ENCODE data around the gene PWWP2B. TPM values are rescaled to one million over a fixed set of nuclear protein-coding genes. Genes with fewer than 3 reads are reported as not detected.

Gene PWWP2B
- total RNA-seq, 1 experiment from 2014 or later = 12.2 TPM

DNA sequence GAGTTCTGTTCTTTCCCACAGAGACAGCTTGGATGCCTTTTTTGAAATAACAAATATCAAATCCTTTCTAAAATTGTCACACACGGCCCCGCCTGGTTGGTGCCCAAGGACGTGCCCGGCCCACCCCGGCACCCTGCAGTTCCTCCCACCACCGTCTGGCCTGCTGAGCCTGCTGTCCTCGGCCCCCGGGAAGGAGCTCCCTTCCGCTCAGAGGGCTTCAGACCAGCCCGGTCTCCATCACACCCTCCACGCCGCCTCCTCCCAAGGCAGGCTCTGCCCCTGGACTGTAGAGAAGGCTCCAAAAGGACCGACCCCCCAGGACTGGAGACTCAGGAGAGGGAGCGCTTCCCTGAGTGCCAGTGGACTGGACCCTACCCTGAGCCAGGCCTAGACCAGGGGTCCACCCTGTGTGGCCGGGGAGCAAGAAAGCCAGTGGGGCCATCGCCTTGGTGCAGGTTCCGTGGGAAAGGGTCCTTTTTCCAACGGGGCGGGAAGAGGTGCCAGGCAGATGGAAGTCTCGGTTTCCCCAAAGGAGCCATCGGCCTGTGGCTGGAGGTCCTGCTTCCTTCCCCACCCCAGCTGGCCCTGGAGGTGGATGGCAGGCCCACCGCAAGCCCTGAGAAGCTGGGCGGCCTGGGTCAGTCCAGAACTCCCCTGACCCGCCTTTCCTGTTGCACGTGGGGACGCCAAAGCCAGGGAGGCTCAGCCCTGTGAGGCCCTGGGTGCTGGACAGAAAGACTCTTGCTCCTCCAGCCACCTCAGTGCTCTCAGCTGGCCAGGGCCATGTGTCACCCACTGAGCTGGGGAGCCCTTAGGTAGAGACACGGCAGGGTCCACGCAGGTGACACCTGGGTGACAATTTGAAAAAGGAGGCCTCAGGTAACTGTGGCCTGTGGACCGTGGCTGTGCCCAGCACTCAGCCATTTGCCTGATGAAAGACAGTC lies 69.8 kb downstream of the PWWP2B start:
- no peaks in the 10 kb centered on the region for H3K36me3 Mint-ChIP-seq
- H3K27me3 Mint-ChIP-seq (ENCODE audit: low read depth) = no peaks in the 10 kb centered on the region; the same call in 1 of the 2 replicates
- no peak overlapping the region for H3K27ac Mint-ChIP-seq
- no peak overlapping the region; the same call in 1 of the 2 replicates for H3K4me3 Mint-ChIP-seq
- H3K4me1 Mint-ChIP-seq = peaks cover 5% of the 10 kb centered on the region
- ChIA-PET POLR2A (no interaction called here), CTCF (interaction anchor here (0.9 to 2.5 kb wide), 9 partner anchors 8 to 168 kb away, joined by 3 to 12 read pairs (median 3); no protein-coding TSS in a partner anchor)
- TF ChIP-seq, protein P1, sequence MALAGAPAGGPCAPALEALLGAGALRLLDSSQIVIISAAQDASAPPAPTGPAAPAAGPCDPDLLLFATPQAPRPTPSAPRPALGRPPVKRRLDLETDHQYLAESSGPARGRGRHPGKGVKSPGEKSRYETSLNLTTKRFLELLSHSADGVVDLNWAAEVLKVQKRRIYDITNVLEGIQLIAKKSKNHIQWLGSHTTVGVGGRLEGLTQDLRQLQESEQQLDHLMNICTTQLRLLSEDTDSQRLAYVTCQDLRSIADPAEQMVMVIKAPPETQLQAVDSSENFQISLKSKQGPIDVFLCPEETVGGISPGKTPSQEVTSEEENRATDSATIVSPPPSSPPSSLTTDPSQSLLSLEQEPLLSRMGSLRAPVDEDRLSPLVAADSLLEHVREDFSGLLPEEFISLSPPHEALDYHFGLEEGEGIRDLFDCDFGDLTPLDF (CRISPR knock-in tag; IDR thresholded peaks at IDR 0.05) = no peak
- no peak for TF ChIP-seq ZNF416 (CRISPR knock-in tag; IDR thresholded peaks at IDR 0.05)
- no peak for TF ChIP-seq RORB (CRISPR knock-in tag; IDR thresholded peaks at IDR 0.05)
- TF ChIP-seq JAZF1 (CRISPR knock-in tag; IDR thresholded peaks at IDR 0.05) = no peak
- no peak for TF ChIP-seq NFATC4 (CRISPR knock-in tag; IDR thresholded peaks at IDR 0.05)
- TF ChIP-seq SOX15 (CRISPR knock-in tag; IDR thresholded peaks at IDR 0.05) = no peak
- no peak for TF ChIP-seq SP1 (CRISPR knock-in tag; conservative IDR thresholded peaks at IDR 0.05)
- no peak for TF ChIP-seq ZNF232 (CRISPR knock-in tag; IDR thresholded peaks at IDR 0.05)
- TF ChIP-seq MYBL2 (CRISPR knock-in tag; IDR thresholded peaks at IDR 0.05) = no peak
- TF ChIP-seq, protein P2, sequence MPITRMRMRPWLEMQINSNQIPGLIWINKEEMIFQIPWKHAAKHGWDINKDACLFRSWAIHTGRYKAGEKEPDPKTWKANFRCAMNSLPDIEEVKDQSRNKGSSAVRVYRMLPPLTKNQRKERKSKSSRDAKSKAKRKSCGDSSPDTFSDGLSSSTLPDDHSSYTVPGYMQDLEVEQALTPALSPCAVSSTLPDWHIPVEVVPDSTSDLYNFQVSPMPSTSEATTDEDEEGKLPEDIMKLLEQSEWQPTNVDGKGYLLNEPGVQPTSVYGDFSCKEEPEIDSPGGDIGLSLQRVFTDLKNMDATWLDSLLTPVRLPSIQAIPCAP (CRISPR knock-in tag; IDR thresholded peaks at IDR 0.05) = no peak
- TF ChIP-seq KAT7 (CRISPR knock-in tag; IDR thresholded peaks at IDR 0.05; ENCODE audit: borderline replicate concordance) = no peak
- no peak for TF ChIP-seq IRF2 (CRISPR knock-in tag; IDR thresholded peaks at IDR 0.05; ENCODE audit: borderline replicate concordance, low read depth)
- ATAC-seq (no peak), DNase-seq (ENCODE audit: low spot score) (peak; percentile 9)
- no peaks in the 10 kb centered on the region for H3K9me3 Mint-ChIP-seq

Other genes with a start within 250 kb of the PWWP2B start
- gene DPYSL4, start 210.3 kb upstream of the PWWP2B start, total RNA-seq (2021) = 16.8 to 18.1 TPM (median 17.0 TPM) in 3 replicates
- 20.7 to 23.2 TPM (median 22.2 TPM) in 3 replicates for gene STK32C, start 89.2 kb upstream of the PWWP2B start, total RNA-seq (2021)
- gene LRRC27, start 65.0 kb upstream of the PWWP2B start, total RNA-seq (2021) = 4.0 to 4.6 TPM (median 4.4 TPM) in 3 replicates
- gene INPP5A, start 140.6 kb downstream of the PWWP2B start, total RNA-seq (2021) = 20.0 to 22.1 TPM (median 21.5 TPM) in 3 replicates

All from WTC11 (cell line).